OCI-LY7 (cell line): ENCODE data around the gene EOMES. TPM values are rescaled to one million over a fixed set of nuclear protein-coding genes. Genes with fewer than 3 reads are reported as not detected.

Experiments
- BruUV-seq: library from RNA; stranded (reverse); fragments of 400-500 nt; replicated peaks from 2 replicates; lab custom pipeline; 2021; lab: Mats Ljungman, UMichigan
- CTCF ChIA-PET: fragments of 300-600 bp; sonication (Branson Sonifier 250); formaldehyde crosslinking; loops from one replicate; lab custom pipeline; 2022; ENCODE audit warnings: antibody characterized with exemption; ENCODE audit not compliant: unreplicated experiment; lab: Charles Lee
- POLR2A ChIA-PET: fragments of 300-600 bp; sonication (Branson Sonifier 250); formaldehyde crosslinking; loops from one replicate; lab custom pipeline; 2022; ENCODE audit warnings: antibody characterized with exemption; lab: Charles Lee
- DNase-seq: peaks from one replicate; pipeline ENCODE4 v3.0.0-alpha.2; 2015; ENCODE audit warnings: low spot score
- H2AFZ ChIP-seq: fragments of 200-600 bp; sonication (generic), shearing (Covaris generic); 2 replicates; pipeline ENCODE4 v1.6.1; 2014; ENCODE audit warnings: mild to moderate bottlenecking, antibody characterized with exemption, low read length, moderate library complexity
- H3K27ac ChIP-seq: fragments of 200-600 bp; sonication (generic); 2 replicates; pipeline ENCODE4 v1.5.1; 2014; ENCODE audit warnings: mixed run types, low read depth, mild to moderate bottlenecking, moderate library complexity, low read length, inconsistent platforms; ENCODE audit not compliant: poor library complexity, severe bottlenecking
- H3K36me3 ChIP-seq: fragments of 200-600 bp; sonication (generic); 2 replicates; pipeline ENCODE4 v1.6.1; 2014; ENCODE audit warnings: mild to moderate bottlenecking, antibody characterized with exemption, low read length, moderate library complexity, mixed read lengths; ENCODE audit not compliant: insufficient read depth
- H3K4me1 ChIP-seq: fragments of 200-600 bp; sonication (generic); 2 replicates; pipeline ENCODE4 v1.5.1; 2014; ENCODE audit warnings: mild to moderate bottlenecking, low read length; ENCODE audit not compliant: insufficient read depth, poor library complexity, severe bottlenecking
- H3K4me2 ChIP-seq: fragments of 200-600 bp; sonication (generic); 2 replicates; pipeline ENCODE4 v1.6.1; 2014; ENCODE audit warnings: mild to moderate bottlenecking, low read length
- H3K4me3 ChIP-seq: fragments of 200-600 bp; sonication (generic); 2 replicates; pipeline ENCODE4 v1.5.1; 2014; ENCODE audit warnings: mild to moderate bottlenecking, low read depth, low read length; ENCODE audit not compliant: poor library complexity, severe bottlenecking
- H3K79me2 ChIP-seq: fragments of 200-600 bp; sonication (generic); 2 replicates; pipeline ENCODE4 v1.6.1; 2016; ENCODE audit warnings: low read depth, mild to moderate bottlenecking, low read length, moderate library complexity, mixed read lengths; ENCODE audit not compliant: insufficient read depth
- H3K9me2 ChIP-seq: fragments of 200-600 bp; sonication (generic); 2 replicates; pipeline ENCODE4 v1.6.1; 2016; ENCODE audit warnings: mild to moderate bottlenecking, low read length, mixed read lengths; ENCODE audit not compliant: insufficient read depth
- H3K9me3 ChIP-seq: fragments of 200-600 bp; sonication (generic); 2 replicates; pipeline ENCODE4 v1.6.1; 2014; ENCODE audit warnings: mild to moderate bottlenecking, mixed run types, low read length, mixed read lengths
- H4K20me1 ChIP-seq: fragments of 200-600 bp; sonication (generic); 2 replicates; pipeline ENCODE4 v1.6.1; 2014; ENCODE audit warnings: mild to moderate bottlenecking, antibody characterized with exemption, low read length, moderate library complexity, mixed read lengths; ENCODE audit not compliant: insufficient read depth
- CTCF ChIP-seq: fragments of 200-600 bp; sonication (generic); conservative IDR thresholded peaks from 2 replicates; pipeline ENCODE4 v1.5.1; 2014; ENCODE audit warnings: mild to moderate bottlenecking, antibody characterized with exemption, low read length, moderate library complexity, mixed read lengths
- EZH2phosphoT487 ChIP-seq: fragments of 200-600 bp; sonication (generic); IDR thresholded peaks from 2 replicates; pipeline ENCODE4 v1.6.1; 2018; ENCODE audit warnings: low read depth, borderline replicate concordance, mild to moderate bottlenecking, mixed run types, antibody characterized with exemption, low read length, moderate library complexity, mixed read lengths
- intact Hi-C: fragments of 100-400 bp; cut with micrococcal nuclease; formaldehyde crosslinking; loops from one replicate; pipeline ENCODE4 v1.10.0; 2022; ENCODE audit not compliant: unreplicated experiment
- total RNA-seq, 2 experiments: library from RNA; depleted of rRNA in 1 of 2; stranded (reverse); fragments of >200 nt in 1 of 2; shearing (Covaris generic) in 1 of 2; gene quantifications; 2 replicates each; pipeline ENCODE4 v1.2.3, GENCODE V29; 2014 to 2022

Gene EOMES
- total RNA-seq, 2 experiments from 2014 or later: not detected

- no peaks in the 10 kb centered on the region for H3K36me3 ChIP-seq
- intact Hi-C loops: no loop called here
- H3K27ac ChIP-seq: no peak overlapping the region
- DNase-seq: no peak
- no TSS peak for BruUV-seq
- H2AFZ ChIP-seq: no peak overlapping the region
- H3K4me3 ChIP-seq: no peak overlapping the region
- no peaks in the 10 kb centered on the region for H3K79me2 ChIP-seq
- POLR2A ChIA-PET: no interaction called here
- TF ChIP-seq EZH2phosphoT487: no peak
- no peak for TF ChIP-seq CTCF
- no peaks in the 10 kb centered on the region for H3K9me2 ChIP-seq
- H3K9me3 ChIP-seq: no peaks in the 10 kb centered on the region
- no peaks in the 10 kb centered on the region for H4K20me1 ChIP-seq
- H3K4me2 ChIP-seq: no peak overlapping the region
- H3K4me1 ChIP-seq: no peaks in the 10 kb centered on the region
- CTCF ChIA-PET: interaction anchor here (0.6 kb wide), 1 partner anchor 1168 kb away, joined by 3 read pairs; no protein-coding TSS in a partner anchor
These were observed 6.3 kb downstream of the EOMES start for GRCh38 chr3:27715863-27716262.

GRCh38 chr3:27715454-27715806 lies 6.7 kb downstream of the EOMES start:
- no peaks in the 10 kb centered on the region for H3K9me2 ChIP-seq
- intact Hi-C loops: no loop called here
- no peak overlapping the region for H2AFZ ChIP-seq
- no peaks in the 10 kb centered on the region for H3K4me1 ChIP-seq
- BruUV-seq: no TSS peak
- no peaks in the 10 kb centered on the region for H4K20me1 ChIP-seq
- H3K9me3 ChIP-seq: no peaks in the 10 kb centered on the region
- H3K4me3 ChIP-seq: no peak overlapping the region
- no peak for TF ChIP-seq CTCF
- no peak for TF ChIP-seq EZH2phosphoT487
- no peak overlapping the region for H3K27ac ChIP-seq
- no peak overlapping the region for H3K4me2 ChIP-seq
- H3K79me2 ChIP-seq: no peaks in the 10 kb centered on the region
- CTCF ChIA-PET: no interaction called here
- POLR2A ChIA-PET: no interaction called here
- no peaks in the 10 kb centered on the region for H3K36me3 ChIP-seq
- DNase-seq: no peak

- no peak overlapping the region for H3K4me3 ChIP-seq
- no peak for DNase-seq
- H2AFZ ChIP-seq: no peak overlapping the region
- no peaks in the 10 kb centered on the region for H3K79me2 ChIP-seq
- H3K36me3 ChIP-seq: no peaks in the 10 kb centered on the region
- H3K9me3 ChIP-seq: no peaks in the 10 kb centered on the region
- no peak overlapping the region for H3K4me2 ChIP-seq
- intact Hi-C loops: loop anchor here (5.0 kb wide), 1 partner anchor 612 kb away; no protein-coding TSS in a partner anchor
- H3K27ac ChIP-seq: no peak overlapping the region
- ChIA-PET CTCF (no interaction called here), POLR2A (no interaction called here)
- H3K9me2 ChIP-seq: no peaks in the 10 kb centered on the region
- no peaks in the 10 kb centered on the region for H3K4me1 ChIP-seq
- BruUV-seq: no TSS peak
- no peak for TF ChIP-seq CTCF
- TF ChIP-seq EZH2phosphoT487: no peak
- H4K20me1 ChIP-seq: no peaks in the 10 kb centered on the region
These were observed 7.2 kb downstream of the EOMES start for GRCh38 chr3:27714692-27715453.
